OCI-LY7 (cell line): ENCODE data around the gene RAB3C.

ENCODE experiments used
- EZH2phosphoT487 ChIP-seq: fragments of 200-600 bp; sonication (generic); IDR thresholded peaks from 2 replicates; pipeline ENCODE4 v1.6.1; 2018; ENCODE audit warnings: low read depth, borderline replicate concordance, mild to moderate bottlenecking, mixed run types, antibody characterized with exemption, low read length, moderate library complexity, mixed read lengths
- TF ChIP-seq, protein P1 (sequence below): fragments of 200-600 bp; sonication (generic); conservative IDR thresholded peaks from 2 replicates; pipeline ENCODE4 v1.5.1; 2014; ENCODE audit warnings: mild to moderate bottlenecking, antibody characterized with exemption, low read length, moderate library complexity, mixed read lengths

DNA sequence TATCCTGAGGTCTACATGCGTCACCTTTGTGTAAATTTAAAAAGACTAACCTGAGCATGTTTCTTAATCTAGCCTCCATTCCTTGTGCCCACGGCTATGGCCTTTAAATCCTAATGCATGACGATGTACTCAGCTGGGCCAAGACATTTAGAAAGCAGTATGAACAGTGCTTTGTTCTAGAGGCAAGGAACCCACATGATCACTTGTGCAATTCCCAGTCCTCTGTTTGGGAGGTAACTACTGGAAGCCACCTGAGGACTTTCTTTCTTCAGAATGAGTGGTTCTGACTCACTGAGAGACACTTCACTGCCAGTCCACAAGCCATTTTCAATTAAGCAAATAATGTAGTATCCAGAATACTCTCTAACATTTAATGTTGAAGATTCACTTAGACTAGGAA, 181.3 kb downstream of the RAB3C start:
- TF ChIP-seq, protein P1, sequence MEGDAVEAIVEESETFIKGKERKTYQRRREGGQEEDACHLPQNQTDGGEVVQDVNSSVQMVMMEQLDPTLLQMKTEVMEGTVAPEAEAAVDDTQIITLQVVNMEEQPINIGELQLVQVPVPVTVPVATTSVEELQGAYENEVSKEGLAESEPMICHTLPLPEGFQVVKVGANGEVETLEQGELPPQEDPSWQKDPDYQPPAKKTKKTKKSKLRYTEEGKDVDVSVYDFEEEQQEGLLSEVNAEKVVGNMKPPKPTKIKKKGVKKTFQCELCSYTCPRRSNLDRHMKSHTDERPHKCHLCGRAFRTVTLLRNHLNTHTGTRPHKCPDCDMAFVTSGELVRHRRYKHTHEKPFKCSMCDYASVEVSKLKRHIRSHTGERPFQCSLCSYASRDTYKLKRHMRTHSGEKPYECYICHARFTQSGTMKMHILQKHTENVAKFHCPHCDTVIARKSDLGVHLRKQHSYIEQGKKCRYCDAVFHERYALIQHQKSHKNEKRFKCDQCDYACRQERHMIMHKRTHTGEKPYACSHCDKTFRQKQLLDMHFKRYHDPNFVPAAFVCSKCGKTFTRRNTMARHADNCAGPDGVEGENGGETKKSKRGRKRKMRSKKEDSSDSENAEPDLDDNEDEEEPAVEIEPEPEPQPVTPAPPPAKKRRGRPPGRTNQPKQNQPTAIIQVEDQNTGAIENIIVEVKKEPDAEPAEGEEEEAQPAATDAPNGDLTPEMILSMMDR = no peak
- TF ChIP-seq EZH2phosphoT487 = no peak
